Sigmoid colon (tissue), 7 donors: ENCODE data around the gene IFI27L1. TPM values are rescaled to one million over a fixed set of nuclear protein-coding genes. Genes with fewer than 3 reads are reported as not detected.

Source experiments
- DNase-seq: peaks from one replicate; pipeline ENCODE4 v3.0.0-alpha.2; 2019
- H3K27ac ChIP-seq, 4 donors: fragments of 200-600 bp; sonication (generic); one replicate each; pipeline ENCODE4 v1.5.1; 2016 to 2019; ENCODE audit warnings: mild to moderate bottlenecking in 1 of 4
- H3K27me3 ChIP-seq, 3 donors: fragments of 200-600 bp; sonication (generic); one replicate each; pipeline ENCODE4 v1.5.1; 2019; ENCODE audit warnings: mild to moderate bottlenecking in 1 of 3
- H3K36me3 ChIP-seq, 4 donors: fragments of 200-600 bp; sonication (generic); one replicate each; pipeline ENCODE4 v1.5.1; 2016 to 2019
- H3K4me1 ChIP-seq, 4 donors: fragments of 200-600 bp; sonication (generic); one replicate each; pipeline ENCODE4 v1.5.1; 2017 to 2019
- H3K4me3 ChIP-seq, 4 donors: fragments of 200-600 bp; sonication (generic); one replicate each; pipeline ENCODE4 v1.5.1; 2017 to 2019; ENCODE audit warnings: mild to moderate bottlenecking in 2 of 4, moderate library complexity in 1 of 4
- H3K9me3 ChIP-seq, 4 donors: fragments of 200-600 bp in 3 of 4; sonication (generic) in 3 of 4; one replicate each; pipeline versions ENCODE4 v1.5.1 to v1.6.1; 2013 to 2019
- CTCF ChIP-seq, 4 experiments: fragments of 450-650 bp in 3 of 4; fragments of 200-600 bp in 1 of 4; IDR thresholded peaks; one replicate each; pipeline ENCODE4 v1.5.1; 2016 to 2019; ENCODE audit warnings: antibody characterized with exemption in 4 of 4, mild to moderate bottlenecking in 3 of 4, moderate library complexity in 2 of 4
- EP300 ChIP-seq, 4 donors: sonication (generic); formaldehyde crosslinking; IDR thresholded peaks; one replicate each; pipeline ENCODE4 v1.6.1; 2017; ENCODE audit warnings: antibody characterized with exemption in 4 of 4
- POLR2A ChIP-seq, 2 donors: fragments of 450-650 bp; IDR thresholded peaks; one replicate each; pipeline ENCODE4 v1.6.1; 2016; ENCODE audit warnings: antibody characterized with exemption in 2 of 2, mild to moderate bottlenecking in 2 of 2, moderate library complexity in 2 of 2
- POLR2AphosphoS5 ChIP-seq, 4 donors: sonication (generic); formaldehyde crosslinking; IDR thresholded peaks; one replicate each; pipeline ENCODE4 v1.6.1; 2017; ENCODE audit warnings: antibody characterized with exemption in 4 of 4
- WGBS, 2 donors: extraction: QIAGEN DNeasy Blood & Tissue Kit; methylation state at CpG; one replicate each; pipeline ENCODE4 v1.1.7; 2013; 5-methylcytosine and 5-hydroxymethylcytosine counted together
- intact Hi-C: fragments of 100-400 bp; cut with DNase I; formaldehyde crosslinking; loops from one replicate; pipeline ENCODE4 v1.15.1; 2023
- polyA plus RNA-seq, 3 donors: library from polyadenylated mRNA; stranded (reverse); fragments of 200-250 nt; gene quantifications; one replicate each; pipeline ENCODE4 v1.2.3, GENCODE V29; 2013
- total RNA-seq, 4 donors: library from RNA; depleted of rRNA; stranded (reverse); fragments of >200 nt; gene quantifications; one replicate each; pipeline ENCODE4 v1.1.0, GENCODE V29; 2016
- donor health status: healthy with polysubstance abuse.
- donor health status: Bipolar disorder and iron deficiency.
- donor health status: healthy.

IFI27L1 gene
- total and polyA plus RNA-seq, 7 donors = 6.7 to 49.5 (median 8.6) TPM

- no peak for DNase-seq
- H3K27me3 ChIP-seq = no peaks in the 10 kb centered on the region
- TF ChIP-seq POLR2AphosphoS5 (IDR thresholded peaks at IDR 0.05) = no peak
- TF ChIP-seq CTCF (IDR thresholded peaks at IDR 0.05) = no peak
- TF ChIP-seq EP300 (IDR thresholded peaks at IDR 0.05) = no peak
- TF ChIP-seq POLR2A (IDR thresholded peaks at IDR 0.05) = no peak
- H3K4me3 ChIP-seq = no peak overlapping the region
- H3K9me3 ChIP-seq = no peaks in the 10 kb centered on the region
- 30 to 74% methylated on average over 8 of the region's 8 CpGs for WGBS, 2 donors
- H3K36me3 ChIP-seq = no peaks in the 10 kb centered on the region
- intact Hi-C loops = no loop called here
- H3K27ac ChIP-seq = no peak overlapping the region
- H3K4me1 ChIP-seq = no peaks in the 10 kb centered on the region
Observed at GRCh38 chr14:94102768-94103482, 21.8 kb downstream of the IFI27L1 start.

- DNase-seq = no peak
- 71 to 83% methylated on average over 7 of the region's 7 CpGs for WGBS, 2 donors
Observed at GRCh38 chr14:94103554-94104150, 22.5 kb downstream of the IFI27L1 start.

GRCh38 chr14:94104731-94105130 lies 23.6 kb downstream of the IFI27L1 start:
- Histone ChIP-seq H3K9me3 (no peaks in the 10 kb centered on the region), H3K27ac (no peak overlapping the region), H3K27me3 (no peaks in the 10 kb centered on the region), H3K4me1 (peaks cover 0 to 1% (median 0%) of the 10 kb centered on the region in 4 donors), H3K4me3 (no peak overlapping the region), H3K36me3 (no peaks in the 10 kb centered on the region)
- intact Hi-C loops = no loop called here
- WGBS, 2 donors = 90 to 92% methylated on average over 10 of the region's 10 CpGs
- no peak for DNase-seq
- TF ChIP-seq POLR2AphosphoS5 (IDR thresholded peaks at IDR 0.05) (no peak), CTCF (IDR thresholded peaks at IDR 0.05) (no peak), EP300 (IDR thresholded peaks at IDR 0.05) (no peak), POLR2A (IDR thresholded peaks at IDR 0.05) (no peak)

More at GRCh38 chr14:94103554-94104150, 22.5 kb downstream of the IFI27L1 start:
- Histone ChIP-seq H3K9me3 (no peaks in the 10 kb centered on the region), H3K27me3 (no peaks in the 10 kb centered on the region), H3K4me3 (no peak overlapping the region), H3K27ac (no peak overlapping the region), H3K4me1 (no peaks in the 10 kb centered on the region), H3K36me3 (no peaks in the 10 kb centered on the region)
- TF ChIP-seq EP300 (IDR thresholded peaks at IDR 0.05) = no peak
- no peak for TF ChIP-seq POLR2A (IDR thresholded peaks at IDR 0.05)
- no peak for TF ChIP-seq POLR2AphosphoS5 (IDR thresholded peaks at IDR 0.05)
- TF ChIP-seq CTCF (IDR thresholded peaks at IDR 0.05) = no peak
- intact Hi-C loops = no loop called here

- Histone ChIP-seq H3K4me3 (peak overlapping the region in 1 of 4 donors; percentile 30), H3K36me3 (no peaks in the 10 kb centered on the region), H3K27ac (peak overlapping the region in 3 of 4 donors; percentile 62 to 77 (median 67)), H3K9me3 (no peaks in the 10 kb centered on the region), H3K27me3 (no peaks in the 10 kb centered on the region), H3K4me1 (peaks cover 0 to 11% (median 0%) of the 10 kb centered on the region in 4 donors)
- TF ChIP-seq POLR2AphosphoS5 (IDR thresholded peaks at IDR 0.05) (no peak), POLR2A (IDR thresholded peaks at IDR 0.05) (no peak), CTCF (IDR thresholded peaks at IDR 0.05) (no peak), EP300 (IDR thresholded peaks at IDR 0.05) (no peak)
- intact Hi-C loops = no loop called here
- peak; percentile 28 for DNase-seq
- 93 to 97% methylated on average over 2 of the region's 2 CpGs for WGBS, 2 donors
Observed at GRCh38 chr14:94109915-94110250, 28.8 kb downstream of the IFI27L1 start.
